T47D (cell line): ENCODE measurements around the gene CNGA1.

ENCODE experiments used
- DNase-seq, 2 experiments: peaks; one replicate each; pipeline versions ENCODE4 v3.0.0 to v3.0.0-alpha.2; 2011 to 2012; ENCODE audit warnings: low read depth in 1 of 2, low spot score in 1 of 2
- JUND ChIP-seq: IDR thresholded peaks from 2 replicates; pipeline ENCODE4 v1.6.1; 2012; ENCODE audit warnings: low read depth
- in situ Hi-C: cut with HindIII; loops from 2 replicates; pipeline ENCODE4 v1.10.0; 2016; ENCODE audit warnings: low sequenced_read_pairs, low pct_unique_long_range_greater_than_20kb

The CNGA1 gene

GRCh38 chr4:47907089-47907646 is 109.3 kb downstream of the CNGA1 start:
- TF ChIP-seq JUND, result no peak
- DNase-seq, result no peak
- in situ Hi-C loops, result no loop called here

GRCh38 chr4:47899639-47900038 is 116.8 kb downstream of the CNGA1 start:
- DNase-seq, result no peak
- in situ Hi-C loops, result no loop called here
- TF ChIP-seq JUND, result no peak

GRCh38 chr4:47891928-47892327 is 124.6 kb downstream of the CNGA1 start:
- in situ Hi-C loops, result no loop called here
- DNase-seq, result no peak
- TF ChIP-seq JUND, result no peak
